Liver (tissue), 9 donors: ENCODE results near the gene AK3. TPM values are rescaled to one million over a fixed set of nuclear protein-coding genes. Genes with fewer than 3 reads are reported as not detected.

Experiments
- DNase-seq: peaks from one replicate; pipeline ENCODE4 v3.0.0-alpha.2; 2017; ENCODE audit warnings: low spot score
- H3K27ac ChIP-seq, 2 donors: one replicate each; pipeline ENCODE4 v1.7.0; 2013; ENCODE audit warnings: inconsistent platforms in 2 of 2, low read length in 2 of 2, control low read depth in 1 of 2, low read depth in 1 of 2, mild to moderate bottlenecking in 1 of 2
- H3K27me3 ChIP-seq, 4 donors: one replicate each; pipeline versions ENCODE4 v1.6.1 to v1.7.0; 2013; ENCODE audit warnings: low read length in 3 of 4, inconsistent platforms in 1 of 4, mild to moderate bottlenecking in 1 of 4, moderate library complexity in 1 of 4; ENCODE audit not compliant: control insufficient read depth in 4 of 4, insufficient read depth in 4 of 4
- H3K36me3 ChIP-seq, 4 donors: one replicate each; pipeline versions ENCODE4 v1.6.1 to v1.7.0; 2013; ENCODE audit warnings: low read length in 3 of 4, mild to moderate bottlenecking in 3 of 4, low read depth in 1 of 4, moderate library complexity in 1 of 4; ENCODE audit not compliant: control insufficient read depth in 4 of 4, insufficient read depth in 3 of 4
- H3K4me1 ChIP-seq, 4 donors: one replicate each; pipeline versions ENCODE4 v1.6.1 to v1.7.0; 2013; ENCODE audit warnings: low read length in 3 of 4, mild to moderate bottlenecking in 3 of 4, moderate library complexity in 1 of 4; ENCODE audit not compliant: control insufficient read depth in 4 of 4, insufficient read depth in 4 of 4
- H3K4me3 ChIP-seq, 3 donors: one replicate each; pipeline versions ENCODE4 v1.6.1 to v1.7.0; 2013; ENCODE audit warnings: low read length in 3 of 3, control low read depth in 1 of 3, low read depth in 1 of 3, mild to moderate bottlenecking in 1 of 3
- H3K9ac ChIP-seq, 2 donors: one replicate each; pipeline ENCODE4 v1.7.0; 2013; ENCODE audit warnings: low read length in 2 of 2, mild to moderate bottlenecking in 2 of 2, moderate library complexity in 2 of 2, control low read depth in 1 of 2, low read depth in 1 of 2
- H3K9me3 ChIP-seq, 4 donors: one replicate each; pipeline versions ENCODE4 v1.6.1 to v1.7.0; 2013; ENCODE audit warnings: low read length in 3 of 4; ENCODE audit not compliant: control insufficient read depth in 4 of 4
- FOXA1 ChIP-seq: IDR thresholded peaks from 2 replicates; pipeline ENCODE4 v1.6.1; 2016; ENCODE audit warnings: antibody characterized with exemption
- FOXA2 ChIP-seq: IDR thresholded peaks from 2 replicates; pipeline ENCODE4 v1.6.1; 2016; ENCODE audit warnings: antibody characterized with exemption
- GABPA ChIP-seq, 2 donors: IDR thresholded peaks in 1 of 2; conservative IDR thresholded peaks in 1 of 2; 2 replicates each; pipeline ENCODE4 v1.6.1; 2016; ENCODE audit warnings: antibody characterized with exemption in 2 of 2, mild to moderate bottlenecking in 1 of 2, moderate library complexity in 1 of 2
- HNF4A ChIP-seq, 2 donors: conservative IDR thresholded peaks; 2 replicates each; pipeline ENCODE4 v1.6.1; 2016; ENCODE audit warnings: antibody characterized with exemption in 2 of 2, mild to moderate bottlenecking in 2 of 2
- HNF4G ChIP-seq: IDR thresholded peaks from 2 replicates; pipeline ENCODE4 v1.6.1; 2016; ENCODE audit warnings: antibody characterized with exemption
- NR2F2 ChIP-seq: IDR thresholded peaks from 2 replicates; pipeline ENCODE4 v1.6.1; 2016; ENCODE audit warnings: antibody characterized with exemption
- RAD21 ChIP-seq, 2 donors: IDR thresholded peaks; 2 replicates each; pipeline ENCODE4 v1.6.1; 2016; ENCODE audit warnings: antibody characterized with exemption in 2 of 2, mild to moderate bottlenecking in 2 of 2
- RXRA ChIP-seq, 2 donors: IDR thresholded peaks; 2 replicates each; pipeline ENCODE4 v1.6.1; 2017 to 2018; ENCODE audit warnings: antibody characterized with exemption in 2 of 2, mild to moderate bottlenecking in 1 of 2
- TAF1 ChIP-seq: conservative IDR thresholded peaks from 2 replicates; pipeline ENCODE4 v1.6.1; 2016; ENCODE audit warnings: antibody characterized with exemption, mild to moderate bottlenecking
- YY1 ChIP-seq: IDR thresholded peaks from 2 replicates; pipeline ENCODE4 v1.6.1; 2016; ENCODE audit warnings: antibody characterized with exemption, mild to moderate bottlenecking
- WGBS: extraction: QIAGEN DNeasy Blood & Tissue Kit; methylation state at CpG from one replicate; pipeline ENCODE4 v1.1.7; 2013; 5-methylcytosine and 5-hydroxymethylcytosine counted together
- polyA plus RNA-seq, 2 donors: library from polyadenylated mRNA; stranded (reverse) in 1 of 2; unstranded in 1 of 2; fragments of 200-250 nt in 1 of 2; fragments of >200 nt in 1 of 2; fragmentation: Nextera tagmentation in 1 of 2; extraction: Ambion mirVana in 1 of 2; gene quantifications; one replicate each; pipeline versions ENCODE4 v1.2.1 to v1.2.3, GENCODE V29; 2013 to 2015
- total RNA-seq, 2 donors: library from RNA; depleted of rRNA; stranded (reverse); fragments of >200 nt; gene quantifications; one replicate each; pipeline ENCODE4 v1.2.3, GENCODE V29; 2014
- TF ChIP-seq, protein P1 (sequence below): IDR thresholded peaks from 2 replicates; pipeline ENCODE4 v1.6.1; 2016; ENCODE audit warnings: antibody characterized with exemption
- TF ChIP-seq, protein P2 (sequence below): IDR thresholded peaks from 2 replicates; pipeline ENCODE4 v1.6.1; 2016; ENCODE audit warnings: antibody characterized with exemption
- TF ChIP-seq, protein P3 (sequence below): fragments of 150-350 bp; IDR thresholded peaks from 2 replicates; pipeline ENCODE4 v1.5.1; 2017; ENCODE audit warnings: improper control_type of control experiment, low read depth, low read length; ENCODE audit not compliant: missing input control
- TF ChIP-seq, protein P4 (sequence below): IDR thresholded peaks from 2 replicates; pipeline ENCODE4 v1.6.1; 2016; ENCODE audit warnings: antibody characterized with exemption
- TF ChIP-seq, protein P5 (sequence below): IDR thresholded peaks from 2 replicates; pipeline ENCODE4 v1.6.1; 2016; ENCODE audit warnings: antibody characterized with exemption, mild to moderate bottlenecking
- donor health status: healthy.
- donor health status: healthy.
- donor health status: healthy.
- donor health status: healthy.
- donor health status: healthy.

The AK3 gene
- total and polyA plus RNA-seq, 4 donors = 70.6 to 181 (median 101) TPM

DNA sequence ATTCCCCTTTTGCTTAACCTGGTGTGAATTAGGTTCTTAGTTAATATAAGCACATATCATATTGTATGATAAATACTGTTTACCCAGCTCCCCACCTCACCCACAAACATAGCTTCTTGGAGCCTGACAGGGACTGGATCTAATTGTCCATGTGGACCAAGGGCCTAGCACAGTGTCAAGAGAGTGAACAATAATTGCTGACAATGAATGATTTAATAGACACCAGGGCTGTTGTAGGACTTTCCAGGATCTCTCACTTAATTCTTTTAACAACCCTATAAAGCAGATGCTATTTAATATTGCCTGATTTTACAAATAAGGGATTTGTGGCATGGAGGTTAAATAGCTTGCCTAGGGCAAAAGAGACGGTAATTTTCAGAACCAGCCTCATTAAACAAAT lies 24.8 kb downstream of the AK3 start:
- Histone ChIP-seq H3K27me3 (no peaks in the 10 kb centered on the region), H3K27ac (no peak overlapping the region), H3K9ac (no peak overlapping the region), H3K4me1 (no peaks in the 10 kb centered on the region), H3K4me3 (no peak overlapping the region), H3K36me3 (peaks cover 15 to 75% (median 52%) of the 10 kb centered on the region in 4 donors), H3K9me3 (no peaks in the 10 kb centered on the region)
- WGBS = 96% methylated on average over 1 of the region's 1 CpG
- DNase-seq = no peak
- TF ChIP-seq GABPA (IDR thresholded peaks at IDR 0.05 in 1 of 2, conservative IDR thresholded peaks at IDR 0.05 in 1 of 2) (no peak), YY1 (no peak), FOXA2 (no peak), FOXA1 (no peak), RAD21 (IDR thresholded peaks at IDR 0.05) (no peak), NR2F2 (no peak), HNF4A (conservative IDR thresholded peaks at IDR 0.05) (no peak), RXRA (IDR thresholded peaks at IDR 0.05) (no peak), TAF1 (no peak), HNF4G (no peak)
- TF ChIP-seq, protein P1, sequence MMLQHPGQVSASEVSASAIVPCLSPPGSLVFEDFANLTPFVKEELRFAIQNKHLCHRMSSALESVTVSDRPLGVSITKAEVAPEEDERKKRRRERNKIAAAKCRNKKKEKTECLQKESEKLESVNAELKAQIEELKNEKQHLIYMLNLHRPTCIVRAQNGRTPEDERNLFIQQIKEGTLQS = no peak
- TF ChIP-seq, protein P2, sequence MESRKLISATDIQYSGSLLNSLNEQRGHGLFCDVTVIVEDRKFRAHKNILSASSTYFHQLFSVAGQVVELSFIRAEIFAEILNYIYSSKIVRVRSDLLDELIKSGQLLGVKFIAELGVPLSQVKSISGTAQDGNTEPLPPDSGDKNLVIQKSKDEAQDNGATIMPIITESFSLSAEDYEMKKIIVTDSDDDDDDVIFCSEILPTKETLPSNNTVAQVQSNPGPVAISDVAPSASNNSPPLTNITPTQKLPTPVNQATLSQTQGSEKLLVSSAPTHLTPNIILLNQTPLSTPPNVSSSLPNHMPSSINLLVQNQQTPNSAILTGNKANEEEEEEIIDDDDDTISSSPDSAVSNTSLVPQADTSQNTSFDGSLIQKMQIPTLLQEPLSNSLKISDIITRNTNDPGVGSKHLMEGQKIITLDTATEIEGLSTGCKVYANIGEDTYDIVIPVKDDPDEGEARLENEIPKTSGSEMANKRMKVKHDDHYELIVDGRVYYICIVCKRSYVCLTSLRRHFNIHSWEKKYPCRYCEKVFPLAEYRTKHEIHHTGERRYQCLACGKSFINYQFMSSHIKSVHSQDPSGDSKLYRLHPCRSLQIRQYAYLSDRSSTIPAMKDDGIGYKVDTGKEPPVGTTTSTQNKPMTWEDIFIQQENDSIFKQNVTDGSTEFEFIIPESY = no peak
- TF ChIP-seq, protein P3, sequence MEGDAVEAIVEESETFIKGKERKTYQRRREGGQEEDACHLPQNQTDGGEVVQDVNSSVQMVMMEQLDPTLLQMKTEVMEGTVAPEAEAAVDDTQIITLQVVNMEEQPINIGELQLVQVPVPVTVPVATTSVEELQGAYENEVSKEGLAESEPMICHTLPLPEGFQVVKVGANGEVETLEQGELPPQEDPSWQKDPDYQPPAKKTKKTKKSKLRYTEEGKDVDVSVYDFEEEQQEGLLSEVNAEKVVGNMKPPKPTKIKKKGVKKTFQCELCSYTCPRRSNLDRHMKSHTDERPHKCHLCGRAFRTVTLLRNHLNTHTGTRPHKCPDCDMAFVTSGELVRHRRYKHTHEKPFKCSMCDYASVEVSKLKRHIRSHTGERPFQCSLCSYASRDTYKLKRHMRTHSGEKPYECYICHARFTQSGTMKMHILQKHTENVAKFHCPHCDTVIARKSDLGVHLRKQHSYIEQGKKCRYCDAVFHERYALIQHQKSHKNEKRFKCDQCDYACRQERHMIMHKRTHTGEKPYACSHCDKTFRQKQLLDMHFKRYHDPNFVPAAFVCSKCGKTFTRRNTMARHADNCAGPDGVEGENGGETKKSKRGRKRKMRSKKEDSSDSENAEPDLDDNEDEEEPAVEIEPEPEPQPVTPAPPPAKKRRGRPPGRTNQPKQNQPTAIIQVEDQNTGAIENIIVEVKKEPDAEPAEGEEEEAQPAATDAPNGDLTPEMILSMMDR = no peak
- TF ChIP-seq, protein P4, sequence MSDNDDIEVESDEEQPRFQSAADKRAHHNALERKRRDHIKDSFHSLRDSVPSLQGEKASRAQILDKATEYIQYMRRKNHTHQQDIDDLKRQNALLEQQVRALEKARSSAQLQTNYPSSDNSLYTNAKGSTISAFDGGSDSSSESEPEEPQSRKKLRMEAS = no peak
- TF ChIP-seq, protein P5, sequence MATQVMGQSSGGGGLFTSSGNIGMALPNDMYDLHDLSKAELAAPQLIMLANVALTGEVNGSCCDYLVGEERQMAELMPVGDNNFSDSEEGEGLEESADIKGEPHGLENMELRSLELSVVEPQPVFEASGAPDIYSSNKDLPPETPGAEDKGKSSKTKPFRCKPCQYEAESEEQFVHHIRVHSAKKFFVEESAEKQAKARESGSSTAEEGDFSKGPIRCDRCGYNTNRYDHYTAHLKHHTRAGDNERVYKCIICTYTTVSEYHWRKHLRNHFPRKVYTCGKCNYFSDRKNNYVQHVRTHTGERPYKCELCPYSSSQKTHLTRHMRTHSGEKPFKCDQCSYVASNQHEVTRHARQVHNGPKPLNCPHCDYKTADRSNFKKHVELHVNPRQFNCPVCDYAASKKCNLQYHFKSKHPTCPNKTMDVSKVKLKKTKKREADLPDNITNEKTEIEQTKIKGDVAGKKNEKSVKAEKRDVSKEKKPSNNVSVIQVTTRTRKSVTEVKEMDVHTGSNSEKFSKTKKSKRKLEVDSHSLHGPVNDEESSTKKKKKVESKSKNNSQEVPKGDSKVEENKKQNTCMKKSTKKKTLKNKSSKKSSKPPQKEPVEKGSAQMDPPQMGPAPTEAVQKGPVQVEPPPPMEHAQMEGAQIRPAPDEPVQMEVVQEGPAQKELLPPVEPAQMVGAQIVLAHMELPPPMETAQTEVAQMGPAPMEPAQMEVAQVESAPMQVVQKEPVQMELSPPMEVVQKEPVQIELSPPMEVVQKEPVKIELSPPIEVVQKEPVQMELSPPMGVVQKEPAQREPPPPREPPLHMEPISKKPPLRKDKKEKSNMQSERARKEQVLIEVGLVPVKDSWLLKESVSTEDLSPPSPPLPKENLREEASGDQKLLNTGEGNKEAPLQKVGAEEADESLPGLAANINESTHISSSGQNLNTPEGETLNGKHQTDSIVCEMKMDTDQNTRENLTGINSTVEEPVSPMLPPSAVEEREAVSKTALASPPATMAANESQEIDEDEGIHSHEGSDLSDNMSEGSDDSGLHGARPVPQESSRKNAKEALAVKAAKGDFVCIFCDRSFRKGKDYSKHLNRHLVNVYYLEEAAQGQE = no peak
